IPS-20b (cell line): ENCODE results near the gene YARS1.

Experiments used
- H3K27ac ChIP-seq: one replicate; pipeline ENCODE4 v1.5.1; 2013; ENCODE audit warnings: low read length
- H3K27me3 ChIP-seq: 2 replicates; pipeline ENCODE4 v1.6.1; 2013; ENCODE audit warnings: mild to moderate bottlenecking, low read length, inconsistent platforms; ENCODE audit not compliant: insufficient read depth
- H3K36me3 ChIP-seq: 2 replicates; pipeline ENCODE4 v1.6.1; 2013; ENCODE audit warnings: low read depth, mild to moderate bottlenecking, inconsistent platforms, low read length, moderate library complexity; ENCODE audit not compliant: insufficient read depth
- H3K4me1 ChIP-seq: 2 replicates; pipeline ENCODE4 v1.6.1; 2013; ENCODE audit warnings: mild to moderate bottlenecking, control low read depth, inconsistent platforms, low read length, moderate library complexity; ENCODE audit not compliant: insufficient read depth
- H3K4me3 ChIP-seq: 2 replicates; pipeline ENCODE4 v1.5.1; 2013; ENCODE audit warnings: mild to moderate bottlenecking, low read length, inconsistent platforms
- H3K9ac ChIP-seq: 2 replicates; pipeline ENCODE4 v1.6.1; 2013; ENCODE audit warnings: low read depth, mild to moderate bottlenecking, inconsistent platforms, low read length, moderate library complexity
- H3K9me3 ChIP-seq: 2 replicates; pipeline ENCODE4 v1.6.1; 2013; ENCODE audit warnings: mild to moderate bottlenecking, low read depth, low read length, inconsistent platforms; ENCODE audit not compliant: insufficient read depth

Gene YARS1

GRCh38 chr1:32743380-32744070 lies 73.6 kb downstream of the YARS1 start:
- no peak overlapping the region for H3K27ac ChIP-seq
- peaks cover 14% of the 10 kb centered on the region for H3K4me1 ChIP-seq
- H3K9ac ChIP-seq: no peak overlapping the region; the same call in 1 of the 2 replicates
- no peaks in the 10 kb centered on the region for H3K36me3 ChIP-seq
- peaks cover 16% of the 10 kb centered on the region for H3K27me3 ChIP-seq
- H3K4me3 ChIP-seq: peak overlapping the region; percentile 73; the same call in 1 of the 2 replicates
- no peaks in the 10 kb centered on the region for H3K9me3 ChIP-seq

GRCh38 chr1:32742956-32743355 lies 74.2 kb downstream of the YARS1 start:
- Histone ChIP-seq H3K4me1 (peaks cover 14% of the 10 kb centered on the region), H3K36me3 (no peaks in the 10 kb centered on the region), H3K9me3 (no peaks in the 10 kb centered on the region), H3K9ac (no peak overlapping the region; the same call in 1 of the 2 replicates), H3K27me3 (peaks cover 16% of the 10 kb centered on the region), H3K27ac (no peak overlapping the region), H3K4me3 (peak overlapping the region; percentile 73)

GRCh38 chr1:32742199-32742947 lies 74.8 kb downstream of the YARS1 start:
- Histone ChIP-seq H3K36me3 (no peaks in the 10 kb centered on the region), H3K4me1 (peaks cover 18% of the 10 kb centered on the region), H3K27me3 (peaks cover 21% of the 10 kb centered on the region), H3K9ac (peak overlapping the region; percentile 31), H3K4me3 (peak overlapping the region; percentile 73), H3K9me3 (no peaks in the 10 kb centered on the region), H3K27ac (no peak overlapping the region)

- Histone ChIP-seq H3K27ac (no peak overlapping the region), H3K4me1 (peaks cover 23% of the 10 kb centered on the region)
These were observed 75.6 kb downstream of the YARS1 start for GRCh38 chr1:32741413-32742198.

GRCh38 chr1:32741059-32741412 lies 76.1 kb downstream of the YARS1 start:
- peak overlapping the region; percentile 15; the same call in 1 of the 2 replicates for H3K9ac ChIP-seq
- no peak overlapping the region for H3K27ac ChIP-seq
- no peaks in the 10 kb centered on the region for H3K9me3 ChIP-seq
- peak overlapping the region; percentile 73 for H3K4me3 ChIP-seq
- peaks cover 26% of the 10 kb centered on the region for H3K4me1 ChIP-seq
- no peaks in the 10 kb centered on the region for H3K36me3 ChIP-seq
- H3K27me3 ChIP-seq: peaks cover 23% of the 10 kb centered on the region

More at GRCh38 chr1:32741413-32742198, 75.6 kb downstream of the YARS1 start:
- Histone ChIP-seq H3K27me3 (peaks cover 22% of the 10 kb centered on the region), H3K4me3 (peak overlapping the region; percentile 73), H3K9ac (peak overlapping the region; percentile 31; the same call in 1 of the 2 replicates), H3K36me3 (no peaks in the 10 kb centered on the region), H3K9me3 (no peaks in the 10 kb centered on the region)

- H3K4me1 ChIP-seq: peaks cover 18% of the 10 kb centered on the region
- peak overlapping the region; percentile 24; the same call in 1 of the 2 replicates for H3K9ac ChIP-seq
- H3K36me3 ChIP-seq: no peaks in the 10 kb centered on the region
- H3K27ac ChIP-seq: no peak overlapping the region
- peak overlapping the region; percentile 28; the same call in 1 of the 2 replicates for H3K4me3 ChIP-seq
- H3K9me3 ChIP-seq: no peaks in the 10 kb centered on the region
- H3K27me3 ChIP-seq: peaks cover 33% of the 10 kb centered on the region
These were observed 80.1 kb downstream of the YARS1 start for GRCh38 chr1:32736812-32737791.

- peaks cover 12% of the 10 kb centered on the region; the same call in 1 of the 2 replicates for H3K4me1 ChIP-seq
- H3K9ac ChIP-seq: no peak overlapping the region
- H3K27ac ChIP-seq: no peak overlapping the region
- H3K27me3 ChIP-seq: peaks cover 17% of the 10 kb centered on the region; the same call in 1 of the 2 replicates
- H3K36me3 ChIP-seq: no peaks in the 10 kb centered on the region
- no peaks in the 10 kb centered on the region for H3K9me3 ChIP-seq
- no peak overlapping the region for H3K4me3 ChIP-seq
These were observed 83.4 kb downstream of the YARS1 start for GRCh38 chr1:32733582-32734321.

GRCh38 chr1:32729254-32730046 lies 87.7 kb downstream of the YARS1 start:
- H3K27me3 ChIP-seq: no peaks in the 10 kb centered on the region
- no peak overlapping the region for H3K4me3 ChIP-seq
- H3K36me3 ChIP-seq: no peaks in the 10 kb centered on the region
- H3K27ac ChIP-seq: no peak overlapping the region
- no peak overlapping the region for H3K9ac ChIP-seq
- H3K9me3 ChIP-seq: no peaks in the 10 kb centered on the region
- peaks cover 9% of the 10 kb centered on the region; the same call in 1 of the 2 replicates for H3K4me1 ChIP-seq

GRCh38 chr1:32728413-32729077 lies 88.6 kb downstream of the YARS1 start:
- Histone ChIP-seq H3K9ac (no peak overlapping the region), H3K27ac (no peak overlapping the region), H3K4me1 (peaks cover 10% of the 10 kb centered on the region; the same call in 1 of the 2 replicates), H3K27me3 (no peaks in the 10 kb centered on the region), H3K36me3 (no peaks in the 10 kb centered on the region), H3K4me3 (no peak overlapping the region), H3K9me3 (no peaks in the 10 kb centered on the region)
